HG03520 (cell line): ENCODE measurements around the gene RAB3IL1.
"Not testable (repeated sequence)": the region's sequence is repeated elsewhere in the genome, so short reads cannot be mapped to it uniquely, and the experiment has no call there.

Experiments
- ATAC-seq: cut with Tn5 transposase; IDR thresholded peaks from one replicate; pipeline ENCODE4 v1.9.1; 2021; ENCODE audit warnings: mild to moderate bottlenecking, moderate library complexity; ENCODE audit not compliant: unreplicated experiment

Gene RAB3IL1

DNA sequence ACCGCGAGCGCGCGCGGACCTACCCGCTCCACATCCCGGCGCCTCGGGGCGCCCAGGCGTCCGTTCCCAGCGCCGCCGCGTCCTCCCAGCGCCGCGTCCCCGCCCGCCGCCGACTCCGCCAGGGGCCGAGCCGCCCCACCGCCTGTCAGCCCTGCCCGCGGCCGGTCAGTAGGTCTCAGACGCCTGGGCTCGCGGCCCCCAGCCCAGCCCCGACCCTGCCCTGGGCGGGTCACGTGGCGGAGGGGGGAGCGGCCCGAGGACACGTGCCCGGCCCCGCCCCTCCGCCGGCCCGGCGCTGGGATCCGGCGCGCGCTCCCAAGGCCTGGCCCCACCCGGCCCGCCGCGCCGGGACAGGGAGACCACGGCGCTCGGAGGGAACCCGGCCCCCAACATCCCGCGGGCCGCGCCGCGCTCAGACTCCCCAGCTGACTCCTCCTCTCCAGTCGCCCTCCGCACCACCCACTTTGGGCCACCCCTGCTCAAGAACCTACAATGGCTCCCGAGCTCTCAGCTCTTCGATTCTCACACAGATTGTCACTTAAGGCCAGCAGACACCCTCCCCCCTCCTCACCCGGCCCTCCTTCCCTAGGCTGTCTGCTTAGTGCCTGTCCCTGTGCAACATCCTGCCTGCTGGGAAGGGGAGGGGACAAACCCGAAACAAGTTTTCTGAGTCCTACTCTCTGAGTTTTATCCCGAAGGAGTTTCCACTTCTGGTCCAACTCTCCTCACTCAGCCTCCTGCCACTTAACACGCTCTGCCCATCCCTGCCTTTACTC lies at the start of gene RAB3IL1:
Gene RAB3IL1 (minus strand): TSS at position 233 of the 776 bp plus-strand sequence. CDS start 199 bp downstream, at position 34.
- ATAC-seq: no peak

- ATAC-seq: no peak
Observed at GRCh38 chr11:61966734-61967115, 49.4 kb upstream of the RAB3IL1 start.

DNA sequence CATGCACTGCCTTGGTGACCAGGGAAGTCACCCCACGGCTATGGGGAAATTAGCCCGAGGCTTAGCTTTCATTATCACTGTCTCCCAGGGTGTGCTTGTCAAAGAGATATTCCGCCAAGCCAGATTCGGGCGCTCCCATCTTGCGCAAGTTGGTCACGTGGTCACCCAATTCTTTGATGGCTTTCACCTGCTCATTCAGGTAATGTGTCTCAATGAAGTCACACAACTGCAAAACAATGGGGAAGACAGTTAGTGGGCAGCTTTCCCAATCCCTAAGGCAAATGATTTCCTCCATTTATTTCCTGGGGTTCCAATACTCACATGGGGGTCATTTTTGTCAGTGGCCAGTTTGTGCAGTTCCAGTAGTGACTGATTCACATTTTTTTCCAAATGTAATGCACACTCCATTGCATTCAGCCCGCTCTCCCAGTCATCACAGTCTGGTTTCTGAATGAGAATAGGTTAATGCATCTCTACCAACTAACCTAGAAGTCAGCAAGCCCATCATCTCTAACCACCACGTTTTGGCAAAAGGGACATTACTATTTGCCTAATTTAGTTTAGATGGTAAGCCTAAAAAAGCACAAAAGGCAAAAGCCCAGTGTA lies 47.4 kb upstream of the RAB3IL1 start:
- ATAC-seq: not testable (repeated sequence)

DNA sequence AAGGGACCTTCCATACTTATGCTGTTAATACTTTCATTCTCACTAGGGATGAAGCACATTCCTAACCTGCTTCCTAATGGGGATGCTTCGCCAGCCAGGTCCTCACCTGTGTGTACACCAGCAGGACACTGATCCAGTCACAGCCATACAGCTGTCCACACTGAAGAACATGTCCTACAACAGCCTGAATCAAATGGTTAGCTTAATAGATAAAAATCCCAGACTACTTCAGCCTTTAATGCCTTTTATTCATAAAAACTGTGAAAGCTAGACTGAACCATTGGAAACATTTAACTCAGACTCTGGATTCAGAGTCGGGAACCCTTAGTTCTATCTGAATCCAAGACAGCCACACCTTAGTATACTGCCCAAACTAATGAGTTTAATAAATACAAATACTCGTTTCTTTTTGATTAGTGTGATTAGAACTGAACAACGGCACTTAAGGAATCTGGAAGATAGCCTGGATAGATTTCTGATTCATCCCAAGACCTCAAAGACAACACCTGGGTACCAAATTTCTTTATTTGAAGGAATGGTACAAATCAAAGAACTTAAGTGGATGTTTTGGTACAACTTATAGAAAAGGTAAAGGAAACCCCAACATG lies 46.8 kb upstream of the RAB3IL1 start:
- no peak for ATAC-seq

DNA sequence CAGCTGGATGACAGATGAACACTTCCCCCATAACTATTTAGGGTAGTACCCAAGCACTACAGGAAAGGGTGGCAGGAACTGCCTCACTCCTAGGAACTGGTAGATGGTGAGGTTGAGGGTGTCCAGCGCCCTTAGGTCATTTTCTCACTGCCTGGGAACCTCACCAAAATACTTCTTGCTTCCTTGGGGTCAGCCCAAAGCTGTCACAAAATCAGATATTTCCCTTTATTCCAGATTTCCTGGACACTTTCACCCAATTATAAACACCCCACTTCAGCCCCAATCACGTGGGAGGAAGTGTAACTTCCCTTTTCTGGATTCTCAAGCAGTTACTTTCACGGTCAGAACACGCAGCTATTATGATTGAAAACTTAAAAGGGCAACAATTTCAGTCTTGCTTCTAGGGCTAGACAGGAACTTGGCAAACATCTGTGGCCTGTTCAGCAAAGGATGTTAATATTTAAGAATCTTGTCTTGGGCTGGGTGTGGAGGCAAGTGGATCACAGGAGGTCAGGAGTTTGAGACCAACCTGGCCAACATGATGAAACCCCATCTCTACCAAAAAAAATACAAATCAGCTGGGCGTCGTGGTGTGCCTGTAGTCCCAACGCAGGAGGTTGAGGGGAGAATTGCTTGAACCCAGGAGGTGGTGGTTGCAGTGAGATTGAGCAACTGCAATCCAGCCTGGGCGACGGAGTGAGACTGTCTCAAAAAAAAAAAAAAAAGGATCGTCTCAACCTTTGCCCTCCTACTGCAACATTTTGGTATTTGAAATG lies 46.1 kb upstream of the RAB3IL1 start:
- no peak for ATAC-seq

DNA sequence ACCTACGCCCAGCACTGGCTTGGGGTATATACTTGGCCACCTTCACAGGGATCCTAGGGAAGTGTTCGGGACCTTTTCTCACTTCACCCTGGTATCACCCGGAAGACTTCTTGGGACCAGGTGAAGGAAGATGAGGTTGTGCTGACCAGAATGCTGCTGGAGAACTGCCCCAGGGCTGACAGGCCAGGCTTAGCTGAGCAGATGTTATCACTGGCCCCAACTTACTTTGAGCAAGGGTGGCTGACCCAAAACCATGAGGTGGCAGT lies 45.6 kb upstream of the RAB3IL1 start:
- no peak for ATAC-seq

DNA sequence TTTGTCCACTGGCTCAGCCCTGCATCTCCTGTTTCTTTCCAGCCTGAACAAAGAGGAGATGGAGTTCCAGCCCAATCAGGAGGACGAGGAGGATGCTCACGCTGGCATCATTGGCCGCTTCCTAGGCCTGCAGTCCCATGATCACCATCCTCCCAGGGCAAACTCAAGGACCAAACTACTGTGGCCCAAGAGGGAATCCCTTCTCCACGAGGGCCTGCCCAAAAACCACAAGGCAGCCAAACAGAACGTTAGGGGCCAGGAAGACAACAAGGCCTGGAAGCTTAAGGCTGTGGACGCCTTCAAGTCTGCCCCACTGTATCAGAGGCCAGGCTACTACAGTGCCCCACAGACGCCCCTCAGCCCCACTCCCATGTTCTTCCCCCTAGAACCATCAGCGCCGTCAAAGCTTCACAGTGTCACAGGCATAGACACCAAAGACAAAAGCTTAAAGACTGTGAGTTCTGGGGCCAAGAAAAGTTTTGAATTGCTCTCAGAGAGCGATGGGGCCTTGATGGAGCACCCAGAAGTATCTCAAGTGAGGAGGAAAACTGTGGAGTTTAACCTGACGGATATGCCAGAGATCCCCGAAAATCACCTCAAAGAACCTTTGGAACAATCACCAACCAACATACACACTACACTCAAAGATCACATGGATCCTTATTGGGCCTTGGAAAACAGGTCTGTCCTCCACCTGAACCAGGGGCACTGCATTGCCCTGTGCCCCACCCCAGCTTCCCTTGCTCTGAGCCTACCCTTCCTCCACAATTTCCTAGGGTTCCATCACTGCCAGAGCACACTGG lies 45.0 kb upstream of the RAB3IL1 start:
- ATAC-seq: no peak

GRCh38 chr11:61961570-61962212 lies 44.3 kb upstream of the RAB3IL1 start:
- ATAC-seq: no peak

- ATAC-seq: no peak
Observed at GRCh38 chr11:61960532-61960931, 43.2 kb upstream of the RAB3IL1 start.

GRCh38 chr11:61959678-61960077 lies 42.3 kb upstream of the RAB3IL1 start:
- no peak for ATAC-seq

DNA sequence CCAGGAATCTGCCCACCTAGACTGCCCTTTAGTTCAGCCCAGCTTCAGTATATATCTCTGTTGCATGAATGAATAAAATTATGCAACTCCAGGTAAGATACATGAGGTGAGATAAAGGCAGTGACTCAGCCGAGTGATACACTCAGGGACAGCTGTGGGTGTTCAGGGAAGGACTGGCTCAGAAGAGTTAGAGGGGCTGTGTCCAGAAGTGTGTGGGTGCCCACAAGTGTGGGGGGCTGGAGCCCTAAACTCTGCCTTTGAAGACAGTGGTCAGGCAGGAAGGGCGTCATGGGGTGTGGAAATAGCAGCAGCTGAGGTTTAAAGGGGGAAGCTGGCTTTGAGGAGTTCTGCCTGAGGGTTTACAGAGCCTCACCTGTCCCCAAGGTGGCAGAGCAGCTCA lies 41.7 kb upstream of the RAB3IL1 start:
- no peak for ATAC-seq

- ATAC-seq: no peak
Observed at GRCh38 chr11:61958590-61958989, 41.2 kb upstream of the RAB3IL1 start.

DNA sequence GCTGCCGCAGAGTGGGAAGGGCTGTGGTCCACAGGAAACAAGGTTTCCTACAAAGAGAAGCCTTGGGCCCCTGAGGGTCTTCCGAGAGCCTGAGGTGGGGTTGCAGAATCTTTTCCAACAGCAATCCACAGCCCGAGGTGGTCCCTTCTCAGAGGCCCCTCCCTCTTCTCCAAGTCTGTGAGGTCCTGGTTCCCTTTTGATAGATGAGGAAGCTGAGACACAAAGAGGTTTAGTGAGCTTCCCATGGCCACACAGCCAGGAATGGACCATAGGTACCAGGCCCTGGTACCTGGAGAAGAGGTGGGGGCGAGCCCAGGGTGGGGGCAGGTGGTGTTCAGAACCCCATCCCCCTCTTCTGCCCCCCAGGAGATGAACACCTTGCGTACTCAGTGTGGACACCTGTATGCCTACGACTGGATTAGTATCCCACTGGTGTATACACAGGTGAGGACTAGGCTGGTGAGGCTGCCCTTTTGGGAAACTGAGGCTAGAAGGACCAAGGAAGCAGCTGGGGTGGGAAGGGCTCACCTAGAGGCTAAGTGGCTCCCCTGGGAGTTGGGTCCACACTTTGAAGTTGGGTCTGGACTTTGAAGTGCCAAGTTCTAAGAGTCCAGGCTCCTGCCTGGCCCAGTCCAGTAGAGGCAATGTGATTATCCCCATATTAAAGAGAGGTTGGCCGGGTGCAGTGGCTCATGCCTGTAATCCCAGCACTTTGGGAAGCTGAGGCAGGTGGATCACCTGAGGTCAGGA lies 39.8 kb upstream of the RAB3IL1 start:
- ATAC-seq: no peak

GRCh38 chr11:61956191-61957020 lies 39.0 kb upstream of the RAB3IL1 start:
- ATAC-seq: no peak

DNA sequence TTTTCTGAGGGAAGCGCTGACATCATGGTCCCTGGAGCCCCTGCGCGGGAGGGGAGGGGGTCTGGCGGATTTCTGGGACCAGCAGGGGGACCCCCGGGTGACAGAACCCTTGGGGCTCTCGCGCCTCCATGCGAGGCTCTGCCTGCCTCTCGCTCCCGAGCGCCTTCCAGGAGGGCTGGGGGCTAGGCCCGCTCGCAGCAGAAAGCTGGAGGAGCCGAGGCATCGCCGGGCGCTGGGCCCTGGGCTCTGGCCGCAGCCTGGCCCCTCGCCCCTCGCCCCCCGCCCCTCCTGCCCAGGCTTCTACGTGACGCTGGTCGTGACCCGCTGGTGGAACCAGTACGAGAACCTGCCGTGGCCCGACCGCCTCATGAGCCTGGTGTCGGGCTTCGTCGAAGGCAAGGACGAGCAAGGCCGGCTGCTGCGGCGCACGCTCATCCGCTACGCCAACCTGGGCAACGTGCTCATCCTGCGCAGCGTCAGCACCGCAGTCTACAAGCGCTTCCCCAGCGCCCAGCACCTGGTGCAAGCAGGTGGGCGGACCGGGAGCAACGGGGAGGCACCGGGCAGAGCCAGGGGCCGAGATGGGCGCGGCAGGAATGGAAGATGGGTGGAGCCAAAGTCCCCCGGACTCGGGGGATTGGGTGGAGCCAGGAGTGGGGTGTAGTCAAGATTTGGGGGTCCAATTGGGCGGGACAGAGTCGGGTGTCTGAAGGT lies 38.2 kb upstream of the RAB3IL1 start:
- ATAC-seq: no peak

DNA sequence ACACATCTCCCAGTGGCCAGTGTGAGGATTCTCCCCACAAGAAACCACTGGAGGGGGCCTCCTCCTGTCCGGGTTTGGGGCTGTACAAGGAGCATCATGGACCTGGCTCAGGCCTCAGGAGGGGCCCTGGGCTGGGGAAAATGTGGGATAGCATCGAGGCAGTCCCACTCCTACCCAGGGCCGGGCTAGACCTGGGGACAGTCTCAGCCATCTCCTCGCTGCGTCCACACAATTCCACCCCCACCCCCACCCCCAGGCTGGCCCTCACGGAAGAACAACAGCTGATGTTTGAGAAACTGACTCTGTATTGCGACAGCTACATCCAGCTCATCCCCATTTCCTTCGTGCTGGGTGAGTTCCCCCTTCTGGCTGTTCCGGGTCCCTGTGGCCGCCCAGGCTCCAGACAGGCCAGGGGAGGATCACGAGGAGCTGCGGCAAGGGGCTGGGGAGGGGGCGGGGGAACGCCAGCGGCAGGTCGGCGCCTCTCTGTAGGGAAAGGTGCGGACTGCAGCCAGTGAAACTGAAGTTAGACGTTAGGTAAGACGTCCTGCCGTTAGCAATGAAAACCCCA lies 37.6 kb upstream of the RAB3IL1 start:
- ATAC-seq: no peak

DNA sequence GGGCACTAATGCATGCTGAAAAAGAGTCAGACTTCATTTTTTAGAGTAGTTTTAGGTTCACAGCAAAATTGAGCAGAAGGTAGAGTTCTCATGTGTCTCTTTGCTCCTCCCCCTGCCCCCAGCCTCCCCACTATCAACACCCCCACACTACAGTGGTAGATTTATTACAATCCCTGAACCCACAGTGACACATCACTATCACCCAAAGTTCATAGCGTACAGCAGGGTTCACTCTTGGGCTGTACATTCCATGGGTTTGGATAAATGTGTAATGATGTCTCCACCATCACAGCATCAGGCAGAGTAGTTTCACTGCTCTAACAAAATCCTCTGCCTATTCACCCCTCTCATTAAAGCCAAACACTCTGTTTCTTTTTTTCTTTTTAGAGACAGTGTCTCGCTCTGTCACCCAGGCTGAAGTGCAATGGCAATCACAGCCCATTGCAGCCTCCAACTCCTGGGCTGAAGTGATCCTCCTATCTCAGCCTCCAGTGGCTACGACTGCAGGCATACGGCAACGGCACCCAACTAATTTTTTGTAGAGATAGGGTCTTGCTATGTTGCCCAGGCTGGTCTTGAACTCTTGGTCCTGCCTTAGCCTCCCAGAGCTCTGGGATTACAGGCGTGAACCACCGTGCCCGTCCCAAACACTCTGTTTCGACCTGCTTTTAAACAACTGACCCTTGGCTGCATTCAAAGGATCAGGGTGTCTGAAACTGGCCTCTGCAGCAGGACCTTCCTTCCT lies 36.9 kb upstream of the RAB3IL1 start:
- no peak for ATAC-seq
